H54 (cell line): ENCODE results near the gene SH3D21.

ENCODE experiments used
- DNase-seq: peaks from one replicate; pipeline ENCODE4 v3.0.0; 2011; ENCODE audit warnings: low spot score, mixed read lengths; ENCODE audit not compliant: insufficient read length
- FAIRE-seq: peaks from 3 replicates; lab custom pipeline; 2011; peaks lifted over from hg19 to GRCh38; lab: Jason Lieb, UNC
- POLR2A ChIP-seq: IDR thresholded peaks from 2 replicates; pipeline ENCODE4 v1.6.1; 2011; ENCODE audit warnings: low read depth, mild to moderate bottlenecking, low read length

Gene SH3D21

GRCh38 chr1:36307601-36308330 lies 1.6 kb downstream of the SH3D21 start:
- DNase-seq (no peak), FAIRE-seq (no peak)
- no peak for TF ChIP-seq POLR2A

- TF ChIP-seq POLR2A = no peak
- no peak for FAIRE-seq
These were observed 3.2 kb downstream of the SH3D21 start for GRCh38 chr1:36309397-36309796.

GRCh38 chr1:36320291-36320761 lies 14.2 kb downstream of the SH3D21 start:
- FAIRE-seq = no peak
- no peak for TF ChIP-seq POLR2A
- no peak for DNase-seq

More at GRCh38 chr1:36309397-36309796, 3.2 kb downstream of the SH3D21 start:
- DNase-seq = no peak

GRCh38 chr1:36320767-36321118 lies 14.6 kb downstream of the SH3D21 start:
- no peak for TF ChIP-seq POLR2A
- no peak for DNase-seq
- FAIRE-seq = no peak

GRCh38 chr1:36321119-36321951 lies 15.2 kb downstream of the SH3D21 start:
- no peak for DNase-seq
- no peak for FAIRE-seq
- TF ChIP-seq POLR2A = no peak

GRCh38 chr1:36322041-36322785 lies 16.0 kb downstream of the SH3D21 start:
- no peak for FAIRE-seq
- DNase-seq = no peak
- no peak for TF ChIP-seq POLR2A

GRCh38 chr1:36322786-36323635 lies 16.8 kb downstream of the SH3D21 start:
- no peak for FAIRE-seq
- 0 out of 2 replicates have a peak, but pooled peaks have one; percentile 18 for TF ChIP-seq POLR2A
- DNase-seq = no peak

- DNase-seq (no peak), FAIRE-seq (no peak)
- TF ChIP-seq POLR2A = no peak
These were observed 17.6 kb downstream of the SH3D21 start, which contains the start of gene EVA1B for GRCh38 chr1:36323636-36324352. Gene EVA1B (minus strand): TSS chr1:36323645. CDS start chr1:36323037, 608 bp downstream.

GRCh38 chr1:36324353-36324703 lies 18.2 kb downstream of the SH3D21 start:
- TF ChIP-seq POLR2A = no peak
- DNase-seq (no peak), FAIRE-seq (no peak)

GRCh38 chr1:36326499-36326898 lies 20.3 kb downstream of the SH3D21 start:
- TF ChIP-seq POLR2A = no peak
- DNase-seq (no peak), FAIRE-seq (no peak)

- FAIRE-seq (no peak), DNase-seq (peak; percentile 42)
- no peak for TF ChIP-seq POLR2A
These were observed 21.4 kb downstream of the SH3D21 start for GRCh38 chr1:36327421-36328087.

GRCh38 chr1:36328088-36328480 lies 21.9 kb downstream of the SH3D21 start:
- DNase-seq = no peak
- FAIRE-seq = no peak
- no peak for TF ChIP-seq POLR2A
